GM12864 (cell line): ENCODE results near the gene GOLGA8B.
"Not testable (repeated sequence)": the region's sequence is repeated elsewhere in the genome, so short reads cannot be mapped to it uniquely, and the experiment has no call there.

Experiments used
- DNase-seq: peaks from one replicate; pipeline ENCODE4 v3.0.0-alpha.2; 2011; ENCODE audit warnings: low read depth
- H3K4me3 ChIP-seq: 2 replicates; pipeline ENCODE4 v1.5.1; 2011; ENCODE audit warnings: mild to moderate bottlenecking, low read depth, low read length, control low read depth
- CTCF ChIP-seq: IDR thresholded peaks from 2 replicates; pipeline ENCODE4 v1.5.1; 2011; ENCODE audit warnings: low read depth, mild to moderate bottlenecking, moderate library complexity, low read length, control low read depth, inconsistent platforms; ENCODE audit errors: missing control alignments

The GOLGA8B gene

GRCh38 chr15:34584330-34584668 lies 848 bp upstream of the GOLGA8B start:
- no peak for TF ChIP-seq CTCF
- peak overlapping the region; percentile 86 for H3K4me3 ChIP-seq
- no peak for DNase-seq

GRCh38 chr15:34582461-34583371 lies 735 bp downstream of the GOLGA8B start:
- no peak for TF ChIP-seq CTCF
- peak overlapping the region; percentile 86 for H3K4me3 ChIP-seq
- DNase-seq: no peak

GRCh38 chr15:34581687-34582460 lies 1.6 kb downstream of the GOLGA8B start:
- not testable (repeated sequence) for DNase-seq
- H3K4me3 ChIP-seq: peak overlapping the region; percentile 86

GRCh38 chr15:34581043-34581365 lies 2.4 kb downstream of the GOLGA8B start:
- TF ChIP-seq CTCF: no peak
- no peak for DNase-seq
- no peak overlapping the region for H3K4me3 ChIP-seq

- not testable (repeated sequence) for DNase-seq
Observed at GRCh38 chr15:34580251-34581042, 3.0 kb downstream of the GOLGA8B start.

GRCh38 chr15:34578283-34578674 lies 5.2 kb downstream of the GOLGA8B start:
- TF ChIP-seq CTCF: no peak
- H3K4me3 ChIP-seq: no peak overlapping the region
- no peak for DNase-seq

More at GRCh38 chr15:34580251-34581042, 3.0 kb downstream of the GOLGA8B start:
- not testable (repeated sequence) for H3K4me3 ChIP-seq

GRCh38 chr15:34577658-34578282 lies 5.7 kb downstream of the GOLGA8B start:
- DNase-seq, H3K4me3 ChIP-seq: not testable (repeated sequence)

GRCh38 chr15:34575035-34575434 lies 8.4 kb downstream of the GOLGA8B start:
- not testable (repeated sequence) for H3K4me3 ChIP-seq, DNase-seq

- DNase-seq, H3K4me3 ChIP-seq: not testable (repeated sequence)
Observed at GRCh38 chr15:34572921-34573320, 10.5 kb downstream of the GOLGA8B start.

GRCh38 chr15:34572019-34572641 lies 11.3 kb downstream of the GOLGA8B start:
- H3K4me3 ChIP-seq, DNase-seq: not testable (repeated sequence)

- H3K4me3 ChIP-seq, DNase-seq: not testable (repeated sequence)
Observed at GRCh38 chr15:34569670-34570396, 13.6 kb downstream of the GOLGA8B start.

GRCh38 chr15:34567174-34567573 lies 16.3 kb downstream of the GOLGA8B start:
- H3K4me3 ChIP-seq, DNase-seq: not testable (repeated sequence)
